GM13977 (cell line): ENCODE measurements around the gene SMPDL3A.
"Not testable (repeated sequence)": the region's sequence is repeated elsewhere in the genome, so short reads cannot be mapped to it uniquely, and the experiment has no call there.

Experiments used
- DNase-seq: peaks from one replicate; pipeline ENCODE4 v3.0.0; 2012; ENCODE audit warnings: low spot score
- in situ Hi-C: fragments of 300-500 bp; cut with MboI; formaldehyde crosslinking; loops from one replicate; pipeline ENCODE4 v1.12.0; 2022; ENCODE audit warnings: low sequenced_read_pairs, low pct_unique_long_range_greater_than_20kb, mixed read lengths, inconsistent platforms; ENCODE audit not compliant: unreplicated experiment
- TF ChIP-seq, protein P1 (sequence below): IDR thresholded peaks from 2 replicates; pipeline ENCODE4 v1.5.1; 2012; ENCODE audit warnings: mild to moderate bottlenecking, control low read depth; ENCODE audit not compliant: insufficient read depth; ENCODE audit errors: extremely low read depth, missing control alignments

Gene SMPDL3A

DNA sequence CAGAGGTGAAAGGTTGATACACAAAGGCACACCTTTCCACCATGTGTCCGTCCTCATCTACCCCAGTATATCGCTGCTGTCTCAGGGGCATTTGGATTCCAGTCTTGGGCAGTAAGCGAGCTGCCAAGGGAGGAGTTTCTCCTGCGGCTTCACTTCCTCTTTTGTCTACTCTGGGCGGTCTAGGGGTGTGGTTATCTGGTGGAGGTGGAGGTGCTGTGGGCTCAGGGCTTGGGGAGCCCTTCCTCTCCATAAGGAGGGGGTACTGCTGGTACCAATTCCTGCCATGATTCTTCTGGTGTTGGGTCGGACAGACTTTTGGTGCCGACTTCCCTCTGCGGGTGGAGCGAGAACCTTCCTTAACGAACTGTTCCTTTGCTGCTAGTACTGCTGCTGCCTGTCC, 41.5 kb upstream of the SMPDL3A start:
- in situ Hi-C loops, result loop anchor here (10.0 kb wide), 1 partner anchor 87 kb away; no protein-coding TSS in a partner anchor
- no peak for DNase-seq
- TF ChIP-seq, protein P1, sequence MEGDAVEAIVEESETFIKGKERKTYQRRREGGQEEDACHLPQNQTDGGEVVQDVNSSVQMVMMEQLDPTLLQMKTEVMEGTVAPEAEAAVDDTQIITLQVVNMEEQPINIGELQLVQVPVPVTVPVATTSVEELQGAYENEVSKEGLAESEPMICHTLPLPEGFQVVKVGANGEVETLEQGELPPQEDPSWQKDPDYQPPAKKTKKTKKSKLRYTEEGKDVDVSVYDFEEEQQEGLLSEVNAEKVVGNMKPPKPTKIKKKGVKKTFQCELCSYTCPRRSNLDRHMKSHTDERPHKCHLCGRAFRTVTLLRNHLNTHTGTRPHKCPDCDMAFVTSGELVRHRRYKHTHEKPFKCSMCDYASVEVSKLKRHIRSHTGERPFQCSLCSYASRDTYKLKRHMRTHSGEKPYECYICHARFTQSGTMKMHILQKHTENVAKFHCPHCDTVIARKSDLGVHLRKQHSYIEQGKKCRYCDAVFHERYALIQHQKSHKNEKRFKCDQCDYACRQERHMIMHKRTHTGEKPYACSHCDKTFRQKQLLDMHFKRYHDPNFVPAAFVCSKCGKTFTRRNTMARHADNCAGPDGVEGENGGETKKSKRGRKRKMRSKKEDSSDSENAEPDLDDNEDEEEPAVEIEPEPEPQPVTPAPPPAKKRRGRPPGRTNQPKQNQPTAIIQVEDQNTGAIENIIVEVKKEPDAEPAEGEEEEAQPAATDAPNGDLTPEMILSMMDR, result no peak

DNA sequence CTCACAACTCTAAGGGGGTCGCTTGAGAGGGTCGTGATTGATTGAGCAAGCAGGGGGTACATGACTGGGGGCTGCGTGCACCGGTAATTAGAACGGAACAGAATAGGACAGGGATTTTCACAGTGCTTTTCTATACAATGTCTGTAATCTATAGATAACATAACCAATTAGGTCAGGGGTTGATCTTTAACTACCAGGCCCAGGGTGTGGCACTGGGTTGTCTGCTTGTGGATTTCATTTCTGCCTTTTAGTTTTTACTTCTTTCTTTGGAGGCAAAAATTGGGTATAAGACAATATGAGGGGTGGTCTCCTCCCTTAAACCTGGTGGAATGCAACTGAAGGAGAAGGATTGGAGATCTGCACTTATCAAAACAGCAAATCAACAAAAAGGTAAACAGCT, 40.1 kb upstream of the SMPDL3A start:
- not testable (repeated sequence) for DNase-seq
- in situ Hi-C loops, result loop anchor here (10.0 kb wide), 1 partner anchor 86 kb away; no protein-coding TSS in a partner anchor

DNA sequence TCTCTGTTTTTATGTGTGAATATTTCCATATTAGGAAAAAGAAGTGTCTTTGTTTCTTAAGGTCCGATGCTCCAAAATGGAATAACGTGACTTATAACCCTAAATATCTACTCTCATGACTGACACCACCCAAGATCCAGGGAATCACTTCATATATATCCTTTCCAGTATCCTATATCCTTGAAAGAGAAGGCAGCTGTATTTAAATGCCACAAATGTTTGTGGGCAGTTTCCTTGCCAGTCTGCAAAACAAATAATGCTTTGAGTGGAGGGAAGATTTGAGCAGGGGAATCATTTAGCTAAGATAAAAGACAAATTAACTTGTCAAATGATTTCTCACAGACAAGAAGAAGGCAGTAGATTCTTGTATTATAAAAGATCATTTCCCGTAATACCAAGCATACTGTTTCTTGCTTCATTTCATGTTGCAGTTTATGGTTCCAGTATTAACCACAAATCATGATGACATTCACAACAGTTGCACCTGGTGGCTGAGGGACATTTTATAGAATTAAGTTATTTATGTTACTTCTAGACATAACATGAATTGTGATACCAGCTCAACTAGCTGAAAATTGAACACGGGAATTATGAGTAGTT, 39.5 kb upstream of the SMPDL3A start:
- TF ChIP-seq, protein P1, result no peak
- no peak for DNase-seq
- in situ Hi-C loops, result loop anchor here (10.0 kb wide), 1 partner anchor 85 kb away; no protein-coding TSS in a partner anchor

DNA sequence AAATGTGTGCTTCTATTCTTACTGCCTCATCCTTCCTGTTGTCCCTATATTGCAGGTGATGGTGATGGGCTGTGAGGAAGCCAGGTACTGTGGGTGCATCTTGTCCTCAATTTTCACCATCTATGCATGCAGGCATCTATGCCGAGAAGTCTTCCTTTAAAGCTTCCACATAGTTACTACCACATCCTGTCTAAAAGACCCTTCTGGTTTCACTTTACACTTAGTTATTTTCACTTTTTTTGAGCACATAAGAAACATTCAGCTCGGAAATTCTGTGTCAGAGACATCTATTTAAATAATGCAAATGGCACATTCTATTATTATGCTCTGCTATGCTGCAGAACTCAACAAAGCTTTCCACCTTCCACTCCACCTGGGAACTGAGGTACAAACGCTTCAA, 37.7 kb upstream of the SMPDL3A start:
- TF ChIP-seq, protein P1, result no peak
- peak; percentile 17 for DNase-seq
- in situ Hi-C loops, result no loop called here

DNA sequence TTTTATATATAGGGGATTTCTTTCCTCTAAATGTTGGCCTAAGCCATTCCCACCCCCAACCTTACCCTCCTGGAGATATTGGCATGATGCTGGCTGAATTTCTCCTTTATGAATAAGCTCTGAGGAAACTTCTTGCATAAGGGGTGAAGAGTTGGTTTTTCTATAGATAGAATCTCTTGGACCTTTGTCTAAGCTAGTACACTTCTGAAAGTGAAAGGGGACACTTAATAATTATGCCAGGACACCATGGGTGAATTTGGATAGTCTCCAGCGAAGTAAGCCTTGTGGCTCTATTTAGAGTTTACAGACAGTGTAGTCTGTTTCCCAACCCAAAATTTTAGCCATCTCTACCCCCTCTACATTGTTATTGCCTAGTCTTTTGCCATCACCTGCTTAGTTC, 36.6 kb upstream of the SMPDL3A start:
- TF ChIP-seq, protein P1, result no peak
- in situ Hi-C loops, result no loop called here
- DNase-seq, result no peak

DNA sequence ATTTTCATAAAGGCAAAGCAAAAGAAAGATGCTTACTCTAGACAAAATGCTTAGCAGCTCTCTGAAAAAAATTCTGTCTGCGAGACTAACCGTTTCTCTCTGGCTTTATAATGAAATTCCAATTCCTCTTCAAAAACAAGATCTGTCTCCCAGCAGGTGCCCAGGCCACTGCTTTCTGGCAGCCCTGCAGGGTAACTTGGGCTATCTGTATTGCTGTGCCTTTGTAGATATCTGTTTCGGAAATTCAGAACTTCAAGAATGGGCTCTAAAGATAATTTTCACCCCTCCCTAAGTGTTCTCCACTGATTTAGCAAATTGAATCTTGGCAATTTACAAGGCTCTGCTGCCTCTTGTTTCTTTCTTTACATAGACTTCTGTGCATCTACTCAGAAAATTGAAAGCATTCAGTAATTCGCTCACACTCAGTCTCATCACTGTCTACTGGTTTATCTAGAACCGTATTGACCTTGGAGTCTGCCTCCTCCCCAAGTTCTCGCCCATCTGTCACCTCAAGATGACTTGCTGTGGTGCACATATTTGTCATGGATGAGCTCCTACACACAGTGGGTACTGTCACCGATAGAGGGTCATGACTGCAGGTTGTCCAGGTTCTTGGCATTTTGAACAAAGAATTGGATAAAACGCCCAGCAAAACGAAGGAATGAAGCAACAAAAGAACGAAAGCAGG, 35.9 kb upstream of the SMPDL3A start:
- in situ Hi-C loops, result no loop called here
- TF ChIP-seq, protein P1, result no peak
- DNase-seq, result no peak

DNA sequence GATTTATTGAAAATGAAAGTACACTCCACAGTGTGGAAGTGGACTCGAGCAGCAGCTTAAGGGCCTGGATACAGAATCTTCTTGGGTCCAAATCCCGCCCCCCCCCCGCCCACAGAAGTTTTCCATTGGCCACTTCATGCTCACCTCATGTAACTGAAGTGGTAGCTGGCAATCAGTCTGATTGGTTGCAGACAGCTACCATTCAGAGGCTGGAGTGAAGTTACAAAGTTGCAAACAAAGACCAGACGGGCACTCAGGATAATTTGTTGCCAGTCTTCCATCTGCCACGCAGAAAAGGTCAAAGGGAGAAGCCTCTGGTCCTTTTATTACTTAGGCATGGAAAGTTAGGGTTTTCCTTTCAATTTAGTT, 35.4 kb upstream of the SMPDL3A start:
- no peak for DNase-seq
- TF ChIP-seq, protein P1, result no peak
- in situ Hi-C loops, result no loop called here
